Dermis microvascular lymphatic vessel endothelial cell (primary cell): ENCODE measurements around the gene KRT78. TPM values are rescaled to one million over a fixed set of nuclear protein-coding genes. Genes with fewer than 3 reads are reported as not detected.
"Not testable (repeated sequence)": the region's sequence is repeated elsewhere in the genome, so short reads cannot be mapped to it uniquely, and the experiment has no call there.

ENCODE experiments used
- DNase-seq, 2 donors: peaks; one replicate each; pipeline versions ENCODE4 v3.0.0 to v3.0.0-alpha.2; 2010; ENCODE audit warnings: low read depth in 2 of 2
- total RNA-seq: library from RNA; depleted of rRNA; stranded (reverse); fragments of >200 nt; gene quantifications from 2 replicates; pipeline ENCODE4 v1.2.1, GENCODE V29; 2014

KRT78 gene
- total RNA-seq, 1 donor from 2014 or later = not detected

GRCh38 chr12:52798671-52799504 lies 49.9 kb downstream of the KRT78 start:
- no peak for DNase-seq

GRCh38 chr12:52798003-52798670 lies 50.7 kb downstream of the KRT78 start:
- no peak for DNase-seq

- DNase-seq = no peak
Measured at GRCh38 chr12:52797529-52797894, 51.3 kb downstream of the KRT78 start.

- DNase-seq = no peak
Measured at GRCh38 chr12:52796839-52797528, 51.8 kb downstream of the KRT78 start.

GRCh38 chr12:52796429-52796794 lies 52.4 kb downstream of the KRT78 start:
- no peak for DNase-seq

GRCh38 chr12:52795694-52796428 lies 52.9 kb downstream of the KRT78 start, which contains the start of gene KRT3:
KRT3 (minus strand) TSS chr12:52796117; CDS start chr12:52796042, 75 bp downstream.
- DNase-seq = no peak

GRCh38 chr12:52795332-52795674 lies 53.5 kb downstream of the KRT78 start:
- not testable (repeated sequence) for DNase-seq

- no peak for DNase-seq
Measured at GRCh38 chr12:52794479-52795331, 54.1 kb downstream of the KRT78 start.

- DNase-seq = no peak
Measured at GRCh38 chr12:52792185-52793029, 56.4 kb downstream of the KRT78 start.

GRCh38 chr12:52791271-52792184 lies 57.3 kb downstream of the KRT78 start:
- DNase-seq = no peak

- DNase-seq = no peak
Measured at GRCh38 chr12:52790427-52791270, 58.1 kb downstream of the KRT78 start.

GRCh38 chr12:52789637-52790426 lies 59.0 kb downstream of the KRT78 start:
- no peak for DNase-seq

GRCh38 chr12:52788876-52789636 lies 59.7 kb downstream of the KRT78 start:
- DNase-seq = no peak

- no peak for DNase-seq
Measured at GRCh38 chr12:52788192-52788875, 60.5 kb downstream of the KRT78 start.
